OCI-LY3 (cell line): Measurements from ENCODE around the gene TTC8.

Experiments used
- EZH2phosphoT487 ChIP-seq: fragments of 200-600 bp; shearing (Covaris generic); IDR thresholded peaks from 2 replicates; pipeline ENCODE4 v1.6.1; 2018; ENCODE audit warnings: antibody characterized with exemption, mixed run types, low read depth
- TF ChIP-seq, protein P1 (sequence below): fragments of 200-600, 300-600 bp; sonication (generic); IDR thresholded peaks from 2 replicates; pipeline ENCODE4 v1.5.1; 2014; ENCODE audit warnings: antibody characterized with exemption, low read length, low read depth

GRCh38 chr14:88829188-88829587 lies 4.7 kb downstream of the TTC8 start:
- TF ChIP-seq, protein P1, sequence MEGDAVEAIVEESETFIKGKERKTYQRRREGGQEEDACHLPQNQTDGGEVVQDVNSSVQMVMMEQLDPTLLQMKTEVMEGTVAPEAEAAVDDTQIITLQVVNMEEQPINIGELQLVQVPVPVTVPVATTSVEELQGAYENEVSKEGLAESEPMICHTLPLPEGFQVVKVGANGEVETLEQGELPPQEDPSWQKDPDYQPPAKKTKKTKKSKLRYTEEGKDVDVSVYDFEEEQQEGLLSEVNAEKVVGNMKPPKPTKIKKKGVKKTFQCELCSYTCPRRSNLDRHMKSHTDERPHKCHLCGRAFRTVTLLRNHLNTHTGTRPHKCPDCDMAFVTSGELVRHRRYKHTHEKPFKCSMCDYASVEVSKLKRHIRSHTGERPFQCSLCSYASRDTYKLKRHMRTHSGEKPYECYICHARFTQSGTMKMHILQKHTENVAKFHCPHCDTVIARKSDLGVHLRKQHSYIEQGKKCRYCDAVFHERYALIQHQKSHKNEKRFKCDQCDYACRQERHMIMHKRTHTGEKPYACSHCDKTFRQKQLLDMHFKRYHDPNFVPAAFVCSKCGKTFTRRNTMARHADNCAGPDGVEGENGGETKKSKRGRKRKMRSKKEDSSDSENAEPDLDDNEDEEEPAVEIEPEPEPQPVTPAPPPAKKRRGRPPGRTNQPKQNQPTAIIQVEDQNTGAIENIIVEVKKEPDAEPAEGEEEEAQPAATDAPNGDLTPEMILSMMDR: no peak
- TF ChIP-seq EZH2phosphoT487: no peak
